GM19193 (cell line): Measurements from ENCODE around the gene SS18L1.

Experiments used
- POLR2A ChIP-seq: IDR thresholded peaks from 4 replicates; pipeline ENCODE4 v1.6.1; 2011; ENCODE audit not compliant: insufficient read depth, insufficient read length; ENCODE audit errors: extremely low read depth

Gene SS18L1

GRCh38 chr20:62211769-62212288 is 68.3 kb downstream of the SS18L1 start:
- TF ChIP-seq POLR2A = no peak

GRCh38 chr20:62212299-62212698 is 68.7 kb downstream of the SS18L1 start:
- no peak for TF ChIP-seq POLR2A

GRCh38 chr20:62214067-62214466 is 70.5 kb downstream of the SS18L1 start:
- TF ChIP-seq POLR2A = no peak

GRCh38 chr20:62215020-62215990 is 71.7 kb downstream of the SS18L1 start:
- no peak for TF ChIP-seq POLR2A

- TF ChIP-seq POLR2A = no peak
Measured at GRCh38 chr20:62215991-62216635, 72.5 kb downstream of the SS18L1 start.

- no peak for TF ChIP-seq POLR2A
Measured at GRCh38 chr20:62216636-62217566, 73.3 kb downstream of the SS18L1 start.

GRCh38 chr20:62217913-62218773 is 74.6 kb downstream of the SS18L1 start:
- TF ChIP-seq POLR2A = no peak

GRCh38 chr20:62219101-62219991 is 75.8 kb downstream of the SS18L1 start:
- no peak for TF ChIP-seq POLR2A

GRCh38 chr20:62219992-62220665 is 76.6 kb downstream of the SS18L1 start, which contains the start of gene HRH3:
Gene HRH3, minus strand, starts transcription at chr20:62220278. Its CDS starts 308 bp downstream, at chr20:62219970.
- no peak for TF ChIP-seq POLR2A

- no peak for TF ChIP-seq POLR2A
Measured at GRCh38 chr20:62220666-62221568, 77.3 kb downstream of the SS18L1 start.

GRCh38 chr20:62222266-62222850 is 78.8 kb downstream of the SS18L1 start:
- no peak for TF ChIP-seq POLR2A

- TF ChIP-seq POLR2A = no peak
Measured at GRCh38 chr20:62222972-62223371, 79.4 kb downstream of the SS18L1 start.
